H9 (cell line): ENCODE data around the gene MIB2. TPM values are rescaled to one million over a fixed set of nuclear protein-coding genes. Genes with fewer than 3 reads are reported as not detected.

ENCODE experiments used
- DNase-seq: peaks from one replicate; pipeline ENCODE4 v3.0.0-alpha.2; 2017
- H2AFZ ChIP-seq: one replicate; pipeline ENCODE4 v1.6.1; 2013; ENCODE audit warnings: mild to moderate bottlenecking, low read length, control low read depth, moderate library complexity
- H2AK5ac ChIP-seq: 2 replicates; pipeline ENCODE4 v1.6.1; 2013; ENCODE audit warnings: low read length, control low read depth, mixed read lengths; ENCODE audit not compliant: insufficient read length
- H2BK120ac ChIP-seq: one replicate; pipeline ENCODE4 v1.6.1; 2013; ENCODE audit warnings: low read depth, mild to moderate bottlenecking, low read length, control low read depth, inconsistent platforms; ENCODE audit not compliant: poor library complexity, severe bottlenecking
- H2BK12ac ChIP-seq: 2 replicates; pipeline ENCODE4 v1.6.1; 2013; ENCODE audit warnings: low read length, control low read depth, mixed read lengths, low read depth; ENCODE audit not compliant: insufficient read length
- H2BK15ac ChIP-seq: 2 replicates; pipeline ENCODE4 v1.6.1; 2013; ENCODE audit warnings: low read depth, low read length, control low read depth
- H2BK20ac ChIP-seq: one replicate; pipeline ENCODE4 v1.6.1; 2013; ENCODE audit warnings: low read depth, mild to moderate bottlenecking, low read length, control low read depth, inconsistent platforms; ENCODE audit not compliant: poor library complexity, severe bottlenecking
- H2BK5ac ChIP-seq: 2 replicates; pipeline ENCODE4 v1.6.1; 2013; ENCODE audit warnings: low read length, control low read depth, mixed read lengths; ENCODE audit not compliant: insufficient read length
- H3K14ac ChIP-seq: 2 replicates; pipeline ENCODE4 v1.6.1; 2013; ENCODE audit warnings: low read length, control low read depth; ENCODE audit not compliant: insufficient read depth
- H3K18ac ChIP-seq: 2 replicates; pipeline ENCODE4 v1.6.1; 2013; ENCODE audit warnings: low read depth, mild to moderate bottlenecking, mixed read lengths, low read length, control low read depth; ENCODE audit not compliant: insufficient read length
- H3K23ac ChIP-seq: 2 replicates; pipeline ENCODE4 v1.6.1; 2013; ENCODE audit warnings: low read length, control low read depth, mixed read lengths, low read depth; ENCODE audit not compliant: insufficient read length
- H3K23me2 ChIP-seq: 2 replicates; pipeline ENCODE4 v1.6.1; 2013; ENCODE audit warnings: low read depth, mild to moderate bottlenecking, mixed read lengths, low read length, control low read depth; ENCODE audit not compliant: insufficient read length, poor library complexity, severe bottlenecking
- H3K27ac ChIP-seq: 2 replicates; pipeline ENCODE4 v1.5.1; 2013; ENCODE audit warnings: low read length, control low read depth, mixed read lengths, low read depth; ENCODE audit not compliant: insufficient read length
- H3K27me3 ChIP-seq: 2 replicates; pipeline ENCODE4 v1.6.1; 2013; ENCODE audit warnings: low read length, control low read depth, inconsistent platforms; ENCODE audit not compliant: insufficient read depth
- H3K4ac ChIP-seq: 2 replicates; pipeline ENCODE4 v1.6.1; 2013; ENCODE audit warnings: low read depth, mild to moderate bottlenecking, control low read depth, inconsistent platforms, low read length, moderate library complexity
- H3K4me1 ChIP-seq: 2 replicates; pipeline ENCODE4 v1.6.1; 2013; ENCODE audit warnings: low read length, control low read depth, inconsistent platforms; ENCODE audit not compliant: insufficient read depth
- H3K4me2 ChIP-seq: 2 replicates; pipeline ENCODE4 v1.6.1; 2013; ENCODE audit warnings: low read length, control low read depth, mixed read lengths; ENCODE audit not compliant: insufficient read length, insufficient read depth
- H3K56ac ChIP-seq: 2 replicates; pipeline ENCODE4 v1.6.1; 2013; ENCODE audit warnings: low read depth, mild to moderate bottlenecking, mixed read lengths, low read length, control low read depth; ENCODE audit not compliant: insufficient read length
- H3K79me1 ChIP-seq: 2 replicates; pipeline ENCODE4 v1.6.1; 2013; ENCODE audit warnings: low read depth, mild to moderate bottlenecking, moderate library complexity, low read length, control low read depth, inconsistent platforms; ENCODE audit not compliant: insufficient read depth, poor library complexity, severe bottlenecking
- H3K79me2 ChIP-seq: 2 replicates; pipeline ENCODE4 v1.6.1; 2013; ENCODE audit warnings: low read length, control low read depth, inconsistent platforms; ENCODE audit not compliant: insufficient read depth
- H3K9ac ChIP-seq: 2 replicates; pipeline ENCODE4 v1.6.1; 2013; ENCODE audit warnings: low read length, control low read depth, mixed read lengths; ENCODE audit not compliant: insufficient read length; ENCODE audit errors: extremely low read depth
- H3K9me3 ChIP-seq: one replicate; pipeline ENCODE4 v1.6.1; 2013; ENCODE audit warnings: low read depth, low read length, inconsistent platforms; ENCODE audit not compliant: control insufficient read depth
- H3T11ph ChIP-seq: one replicate; pipeline ENCODE4 v1.6.1; 2013; ENCODE audit warnings: mild to moderate bottlenecking, low read length, control low read depth, inconsistent platforms
- H4K20me1 ChIP-seq: one replicate; pipeline ENCODE4 v1.6.1; 2013; ENCODE audit not compliant: control insufficient read depth, insufficient read length, insufficient read depth
- H4K5ac ChIP-seq: 2 replicates; pipeline ENCODE4 v1.6.1; 2013; ENCODE audit warnings: low read depth, mild to moderate bottlenecking, mixed read lengths, low read length, control low read depth; ENCODE audit not compliant: insufficient read length
- H4K8ac ChIP-seq: replicated peaks from 2 replicates; pipeline ENCODE4 v1.6.1; 2013; ENCODE audit warnings: low read length, control low read depth, mixed read lengths, low read depth; ENCODE audit not compliant: insufficient read length
- H4K91ac ChIP-seq: 2 replicates; pipeline ENCODE4 v1.6.1; 2013; ENCODE audit warnings: low read depth, mild to moderate bottlenecking, moderate library complexity, mixed read lengths, low read length, control low read depth; ENCODE audit not compliant: insufficient read length
- H3K27ac Mint-ChIP-seq, 3 experiments: 2 replicates in 2 of 3; 3 replicates in 1 of 3; pipeline ENCODE4 v1.8.0; 2020 to 2021; ENCODE audit warnings: mixed read lengths in 3 of 3, mild to moderate bottlenecking in 1 of 3, moderate library complexity in 1 of 3
- H3K27me3 Mint-ChIP-seq: 2 replicates; pipeline ENCODE4 v1.8.0; 2021; ENCODE audit warnings: low read depth, mild to moderate bottlenecking, moderate library complexity, mixed read lengths
- H3K36me3 Mint-ChIP-seq, 3 experiments: 2 replicates in 2 of 3; 3 replicates in 1 of 3; pipeline ENCODE4 v1.8.0; 2020 to 2021; ENCODE audit warnings: low read depth in 3 of 3, mixed read lengths in 3 of 3; ENCODE audit not compliant: insufficient read depth in 1 of 3
- H3K4me1 Mint-ChIP-seq, 2 experiments: 2 replicates each; pipeline ENCODE4 v1.8.0; 2020; ENCODE audit warnings: mixed read lengths in 2 of 2
- H3K4me3 Mint-ChIP-seq, 2 experiments: 2 replicates in 1 of 2; 3 replicates in 1 of 2; pipeline ENCODE4 v1.8.0; 2020 to 2021; ENCODE audit warnings: mild to moderate bottlenecking in 2 of 2, mixed read lengths in 2 of 2, moderate library complexity in 1 of 2
- H3K9me3 Mint-ChIP-seq, 2 experiments: 2 replicates in 1 of 2; 3 replicates in 1 of 2; pipeline ENCODE4 v1.8.0; 2020; ENCODE audit warnings: mild to moderate bottlenecking in 2 of 2, mixed read lengths in 2 of 2, moderate library complexity in 1 of 2
- CTCF ChIP-seq: fragments of 200-600 bp; sonication (generic); conservative IDR thresholded peaks from 3 replicates; pipeline ENCODE4 v1.8.0; 2021; ENCODE audit warnings: antibody characterized with exemption, mild to moderate bottlenecking
- WGBS: extraction: QIAGEN DNeasy Blood & Tissue Kit; methylation state at CpG from one replicate; pipeline ENCODE4 v1.1.7; 2013; ENCODE audit warnings: missing lambda C conversion rate, low lambda C conversion rate, mixed read lengths; ENCODE audit not compliant: insufficient read length; ENCODE audit errors: extremely low coverage; 5-methylcytosine and 5-hydroxymethylcytosine counted together
- total RNA-seq: library from RNA; stranded (reverse); gene quantifications from 2 replicates; pipeline ENCODE4 v1.2.1, GENCODE V29; 2021

MIB2 gene
- total RNA-seq, 1 experiment from 2014 or later, result 77.8 TPM

GRCh38 chr1:1605034-1605591 lies 10.2 kb upstream of the MIB2 start:
- Histone ChIP-seq H3K27ac (no peak overlapping the region), H2AK5ac (no peak overlapping the region), H3K56ac (no peak overlapping the region), H3K9ac (no peak overlapping the region), H3K4ac (no peak overlapping the region), H3K4me1 (no peaks in the 10 kb centered on the region), H2BK15ac (no peak overlapping the region), H2BK12ac (no peak overlapping the region), H3K27me3 (no peaks in the 10 kb centered on the region; the same call in 1 of the 2 replicates), H3K14ac (no peak overlapping the region), H3K23ac (no peak overlapping the region), H2BK5ac (no peak overlapping the region), H2BK120ac (no peak overlapping the region), H4K91ac (no peak overlapping the region), H3K79me2 (no peaks in the 10 kb centered on the region), H3K4me2 (no peak overlapping the region), H3T11ph (no peak overlapping the region), H3K18ac (no peak overlapping the region), H3K23me2 (peaks cover 4% of the 10 kb centered on the region), H2AFZ (no peak overlapping the region), H4K5ac (no peak overlapping the region), H3K9me3 (no peaks in the 10 kb centered on the region), H2BK20ac (no peak overlapping the region), H3K79me1 (no peaks in the 10 kb centered on the region), H4K8ac (no peak overlapping the region), H4K20me1 (no peaks in the 10 kb centered on the region)
- TF ChIP-seq CTCF, result no peak
- H3K27ac Mint-ChIP-seq, result no peak overlapping the region
- no peaks in the 10 kb centered on the region for H3K9me3 Mint-ChIP-seq
- peaks cover 44% of the 10 kb centered on the region for H3K27me3 Mint-ChIP-seq
- no peaks in the 10 kb centered on the region for H3K36me3 Mint-ChIP-seq
- WGBS, result no CpG with 5 or more reads among the region's 14 CpGs
- no peak overlapping the region for H3K4me3 Mint-ChIP-seq
- peaks cover 0 to 2% of the 10 kb centered on the region in 2 experiments; a peak in 1 of 4 replicates for H3K4me1 Mint-ChIP-seq
- DNase-seq, result peak; percentile 26
